H1 (cell line): ENCODE data around the gene CAP1. TPM values are rescaled to one million over a fixed set of nuclear protein-coding genes. Genes with fewer than 3 reads are reported as not detected.
A peak's percentile ranks its signal among the peaks of the same experiment; 100 is the strongest.

Experiments used
- CTCF ChIA-PET: fragments of 300-600 bp; sonication (Branson Sonifier 250); formaldehyde crosslinking; loops from one replicate; lab custom pipeline; 2021; ENCODE audit not compliant: partially characterized antibody; lab: Charles Lee
- POLR2A ChIA-PET: fragments of 300-600 bp; sonication (Branson Sonifier 250); formaldehyde crosslinking; loops from one replicate; lab custom pipeline; 2021; ENCODE audit warnings: inconsistent platforms; ENCODE audit not compliant: partially characterized antibody; lab: Charles Lee
- DNase-seq, 2 experiments: peaks; one replicate each; pipeline versions ENCODE4 v3.0.0 to v3.0.0-alpha.2; 2010 to 2022; ENCODE audit warnings: low spot score in 2 of 2, low read depth in 1 of 2, mixed read lengths in 1 of 2
- FAIRE-seq: peaks from 2 replicates; lab custom pipeline; 2011; peaks lifted over from hg19 to GRCh38; lab: Jason Lieb, UNC
- H2AFZ ChIP-seq: 2 replicates; pipeline ENCODE4 v1.8.1; 2012; ENCODE audit warnings: low read length, inconsistent platforms
- H2AK5ac ChIP-seq: 2 replicates; pipeline ENCODE4 v1.6.1; 2013; ENCODE audit warnings: low read depth, low read length
- H2BK120ac ChIP-seq: replicated peaks from 2 replicates; pipeline ENCODE3; 2013; ENCODE audit warnings: low read depth, low read length, inconsistent platforms
- H2BK12ac ChIP-seq: 2 replicates; pipeline ENCODE4 v1.6.1; 2013; ENCODE audit warnings: low read depth, low read length
- H2BK15ac ChIP-seq: 2 replicates; pipeline ENCODE4 v1.6.1; 2013; ENCODE audit warnings: low read length
- H2BK20ac ChIP-seq: 2 replicates; pipeline ENCODE4 v1.6.1; 2013; ENCODE audit warnings: low read length
- H2BK5ac ChIP-seq: 2 replicates; pipeline ENCODE4 v1.6.1; 2013; ENCODE audit warnings: low read depth, low read length
- H3K14ac ChIP-seq: 2 replicates; pipeline ENCODE4 v1.6.1; 2013; ENCODE audit warnings: inconsistent platforms; ENCODE audit not compliant: insufficient read length
- H3K18ac ChIP-seq: 2 replicates; pipeline ENCODE4 v1.6.1; 2013; ENCODE audit warnings: low read length; ENCODE audit errors: extremely low read depth
- H3K23ac ChIP-seq: 2 replicates; pipeline ENCODE4 v1.6.1; 2013; ENCODE audit warnings: inconsistent platforms; ENCODE audit not compliant: insufficient read length
- H3K23me2 ChIP-seq: 2 replicates; pipeline ENCODE4 v1.6.1; 2013; ENCODE audit warnings: low read depth, low read length
- H3K27ac ChIP-seq: 2 replicates; pipeline ENCODE4 v1.6.1; 2011; ENCODE audit warnings: low read depth, low read length, inconsistent platforms
- H3K27me3 ChIP-seq, 4 experiments: replicated peaks in 1 of 4; 1 replicate in 1 of 4; 2 replicates in 3 of 4; pipeline versions ENCODE4 v1.6.1 to v1.8.1; 2011 to 2013; ENCODE audit warnings: low read length in 3 of 4, mild to moderate bottlenecking in 3 of 4, inconsistent platforms in 2 of 4, mixed read lengths in 2 of 4, moderate library complexity in 1 of 4; ENCODE audit not compliant: control insufficient read depth in 3 of 4, insufficient read depth in 3 of 4; ENCODE audit errors: extremely low read depth in 1 of 4
- H3K36me3 ChIP-seq, 4 experiments: 2 replicates each; pipeline versions ENCODE4 v1.6.1 to v1.8.1; 2011 to 2013; ENCODE audit warnings: mild to moderate bottlenecking in 4 of 4, low read length in 3 of 4, moderate library complexity in 2 of 4, control low read depth in 1 of 4, inconsistent platforms in 1 of 4; ENCODE audit not compliant: insufficient read depth in 4 of 4, control insufficient read depth in 2 of 4
- H3K4ac ChIP-seq: replicated peaks from 2 replicates; pipeline ENCODE3; 2013; ENCODE audit warnings: low read length, low read depth, mixed read lengths, inconsistent platforms; ENCODE audit not compliant: insufficient read length
- H3K4me1 ChIP-seq, 4 experiments: replicated peaks in 1 of 4; 1 replicate in 1 of 4; 2 replicates in 3 of 4; pipeline versions ENCODE4 v1.6.1 to v1.8.1; 2011 to 2013; ENCODE audit warnings: low read length in 3 of 4, inconsistent platforms in 2 of 4, mixed read lengths in 1 of 4; ENCODE audit not compliant: insufficient read depth in 4 of 4, control insufficient read depth in 3 of 4
- H3K4me2 ChIP-seq, 2 experiments: 2 replicates each; pipeline versions ENCODE4 v1.6.1 to v1.8.1; 2011 to 2013; ENCODE audit warnings: low read depth in 2 of 2, low read length in 2 of 2, control low read depth in 1 of 2, inconsistent platforms in 1 of 2, mild to moderate bottlenecking in 1 of 2; ENCODE audit not compliant: insufficient read depth in 1 of 2
- H3K4me3 ChIP-seq, 4 experiments: fragments of 200-600, 300-600 bp in 1 of 4; sonication (generic), shearing (Covaris generic), sonication (Bioruptor Twin) in 1 of 4; 2 replicates each; pipeline versions ENCODE4 v1.5.1 to v1.8.1; 2011 to 2016; ENCODE audit warnings: low read length in 4 of 4, low read depth in 3 of 4, control low read depth in 2 of 4, inconsistent platforms in 2 of 4, mild to moderate bottlenecking in 2 of 4, mixed read lengths in 1 of 4, moderate library complexity in 1 of 4; ENCODE audit not compliant: insufficient read depth in 2 of 4; ENCODE audit errors: extremely low read depth in 1 of 4
- H3K56ac ChIP-seq: replicated peaks from 2 replicates; pipeline ENCODE3; 2013; ENCODE audit warnings: low read depth, mild to moderate bottlenecking, mixed read lengths, low read length, inconsistent platforms; ENCODE audit not compliant: insufficient read length
- H3K79me1 ChIP-seq: 2 replicates; pipeline ENCODE4 v1.6.1; 2013; ENCODE audit warnings: low read depth, low read length, control low read depth
- H3K79me2 ChIP-seq, 2 experiments: 2 replicates each; pipeline versions ENCODE4 v1.6.1 to v1.8.1; 2012 to 2013; ENCODE audit warnings: low read length in 2 of 2, mild to moderate bottlenecking in 2 of 2, inconsistent platforms in 1 of 2; ENCODE audit not compliant: insufficient read depth in 2 of 2, control insufficient read depth in 1 of 2
- H3K9ac ChIP-seq, 4 experiments: replicated peaks in 1 of 4; 1 replicate in 1 of 4; 2 replicates in 3 of 4; pipeline versions ENCODE4 v1.6.1 to v1.8.1; 2011 to 2013; ENCODE audit warnings: low read depth in 3 of 4, low read length in 3 of 4, control low read depth in 2 of 4, mild to moderate bottlenecking in 2 of 4, moderate library complexity in 2 of 4, inconsistent platforms in 1 of 4; ENCODE audit errors: extremely low read depth in 1 of 4
- H3K9me3 ChIP-seq, 2 experiments: 2 replicates each; pipeline versions ENCODE4 v1.6.1 to v1.8.1; 2012 to 2013; ENCODE audit warnings: mild to moderate bottlenecking in 2 of 2, moderate library complexity in 2 of 2, control low read depth in 1 of 2, inconsistent platforms in 1 of 2, low read depth in 1 of 2, low read length in 1 of 2, mixed read lengths in 1 of 2; ENCODE audit not compliant: insufficient read depth in 2 of 2
- H4K20me1 ChIP-seq, 2 experiments: replicated peaks in 1 of 2; 2 replicates each; pipeline versions ENCODE3 to v1.8.1; 2011 to 2013; ENCODE audit warnings: inconsistent platforms in 2 of 2, low read length in 2 of 2, mild to moderate bottlenecking in 1 of 2; ENCODE audit not compliant: insufficient read depth in 2 of 2, control insufficient read depth in 1 of 2
- H4K5ac ChIP-seq: 2 replicates; pipeline ENCODE4 v1.6.1; 2013; ENCODE audit warnings: low read length, low read depth, mixed read lengths, inconsistent platforms; ENCODE audit not compliant: insufficient read length
- H4K8ac ChIP-seq: 2 replicates; pipeline ENCODE4 v1.8.0; 2013; ENCODE audit warnings: mild to moderate bottlenecking, moderate library complexity, low read length, inconsistent platforms; ENCODE audit not compliant: insufficient read depth; ENCODE audit errors: extremely low read depth
- H4K91ac ChIP-seq: replicated peaks from 2 replicates; pipeline ENCODE3; 2013; ENCODE audit warnings: low read length, mixed read lengths, inconsistent platforms; ENCODE audit not compliant: insufficient read length
- EGR1 ChIP-seq: IDR thresholded peaks from 2 replicates; pipeline ENCODE4 v1.6.1; 2011; ENCODE audit warnings: low read depth, low read length, borderline replicate concordance
- USF2 ChIP-seq: IDR thresholded peaks from 2 replicates; pipeline ENCODE4 v1.6.1; 2011; ENCODE audit warnings: low read length, improper control_type of control experiment
- WGBS, 2 experiments: shearing (Covaris generic) in 1 of 2; methylation state at CpG; one replicate each; pipeline versions ENCODE4 v1.1.6 to v1.1.7; 2013 to 2015; ENCODE audit warnings: low lambda C conversion rate in 2 of 2, mixed read lengths in 2 of 2, inconsistent platforms in 1 of 2, low coverage in 1 of 2, missing lambda C conversion rate in 1 of 2; ENCODE audit not compliant: insufficient replicate concordance in 2 of 2, insufficient coverage in 1 of 2, insufficient read length in 1 of 2; ENCODE audit errors: extremely low coverage in 1 of 2, missing lambda C conversion rate in 1 of 2; 5-methylcytosine and 5-hydroxymethylcytosine counted together
- long read RNA-seq, 2 experiments: library from RNA in 1 of 2; library from capped mRNA in 1 of 2; stranded (forward); transcript quantifications; one replicate each; pipeline ENCODE4 v2.0.0, GENCODE V29; 2021; ENCODE audit warnings: inconsistent platforms in 1 of 2
- polyA minus RNA-seq, 3 experiments: library from RNA; depleted of rRNA, polyadenylated mRNA; stranded (reverse); fragments of >200 nt; gene quantifications; 1 replicate in 2 of 3; 2 replicates in 1 of 3; pipeline ENCODE4 v1.2.3, GENCODE V29; 2011
- polyA plus RNA-seq, 7 experiments: library from polyadenylated mRNA; depleted of rRNA in 3 of 7; stranded (reverse) in 5 of 7; unstranded in 2 of 7; fragments of >200 nt in 5 of 7; fragments of 200-250 nt in 2 of 7; gene quantifications; 1 replicate in 5 of 7; 2 replicates in 1 of 7; 4 replicates in 1 of 7; pipeline versions ENCODE4 v1.2.1 to v1.2.3, GENCODE V29; 2011 to 2013; ENCODE audit warnings: missing spikeins in 2 of 7, mixed read lengths in 2 of 7
- total RNA-seq: library from RNA; stranded (reverse); fragmentation: NEBNext Ultra II Directional; extraction: Animal tissue kit (Norgen Biotek cat#: 25700); gene quantifications from 2 replicates; pipeline ENCODE4 v1.2.1, GENCODE V29; 2021

CAP1 gene
- total RNA-seq (274 and 295 TPM in 2 replicates), polyA plus RNA-seq (2011; rRNA removed) (94.5 and 140 TPM in 2 replicates), polyA minus RNA-seq (2011; rRNA and poly(A)+ RNA removed) (180 and 198 TPM in 2 replicates)
- 156 TPM for polyA plus RNA-seq (2011; cell fraction: cytosol; rRNA removed)
- 89.4 TPM for polyA plus RNA-seq (2011; cell fraction: nucleus; rRNA removed)
- polyA plus RNA-seq (2012, experiment 1 of 2) = 209 to 252 TPM (median 215 TPM) in 4 replicates
- polyA plus RNA-seq (2012, experiment 2 of 2) = 43.4 TPM
- 215 TPM for polyA plus RNA-seq (2013, experiment 1 of 2)
- 209 TPM for polyA plus RNA-seq (2013, experiment 2 of 2)
- 93.9 TPM for polyA minus RNA-seq (2011; cell fraction: cytosol; rRNA and poly(A)+ RNA removed)
- 77.0 TPM for polyA minus RNA-seq (2011; cell fraction: nucleus; rRNA and poly(A)+ RNA removed)
- long read RNA-seq, experiment 1, transcript CAP1-202 (13 exons, 1,496 nt) = minor isoform, 6 of 240 reads
- long read RNA-seq, experiment 1, transcript CAP1-206 (13 exons, 2,217 nt) = minor isoform, 16 of 240 reads
- long read RNA-seq, experiment 1, transcript CAP1-219 (2 exons, 744 nt) = minor isoform, 7 of 240 reads
- long read RNA-seq, experiment 1, transcript CAP1-217 (5 exons, 856 nt) = major isoform, 20 of 240 reads
- long read RNA-seq, experiment 1, partial matches to known transcripts = 99 of 240 reads
- long read RNA-seq, experiment 1, other reads (novel, unspliced or antisense) = 82 of 240 reads
- long read RNA-seq, experiment 2, transcript CAP1-203 (13 exons, 3,105 nt) = minor isoform, 21 of 280 reads
- long read RNA-seq, experiment 2, transcript CAP1-206 (13 exons, 2,217 nt) = major isoform, 36 of 280 reads
- long read RNA-seq, experiment 2, transcript CAP1-202 (13 exons, 1,496 nt) = minor isoform, 15 of 280 reads
- long read RNA-seq, experiment 2, partial matches to known transcripts = 174 of 280 reads
- long read RNA-seq, experiment 2, other reads (novel, unspliced or antisense) = 27 of 280 reads

GRCh38 chr1:40040511-40041465, at the start of gene CAP1:
Gene CAP1, plus strand, starts transcription at chr1:40040729. Its CDS starts 18,618 bp downstream, at chr1:40059347.
- Histone ChIP-seq H3K4me1 (peaks cover 3 to 7% (median 3%) of the 10 kb centered on the region in 4 experiments; a peak in 4 of 7 replicates), H2AFZ (no peak within 1 kb of the TSS; the same call in 1 of the 2 replicates), H4K91ac (peak within 1 kb of the TSS; percentile 95), H2BK15ac (peak within 1 kb of the TSS; percentile 72; the same call in 1 of the 2 replicates), H3K36me3 (peaks cover 0 to 4% (median 0%) of the 10 kb centered on the region in 4 experiments; a peak in 2 of 8 replicates), H3K27ac (peak within 1 kb of the TSS; percentile 96), H3K9me3 (no peaks in the 10 kb centered on the region), H4K8ac (peak within 1 kb of the TSS; percentile 95), H3K4me3 (peak within 1 kb of the TSS; percentile 79 to 99 (median 93)), H2BK20ac (no peak within 1 kb of the TSS), H3K9ac (peak within 1 kb of the TSS; percentile 92 to 99 (median 94)), H2BK120ac (no peak within 1 kb of the TSS), H3K79me2 (peaks cover 22 to 49% of the 10 kb centered on the region in 2 experiments), H4K20me1 (peaks cover 0 to 12% of the 10 kb centered on the region in 2 experiments), H2AK5ac (peak within 1 kb of the TSS; percentile 46; the same call in 1 of the 2 replicates), H3K4me2 (peak within 1 kb of the TSS; percentile 80 to 85), H4K5ac (peak within 1 kb of the TSS; percentile 82), H3K27me3 (no peaks in the 10 kb centered on the region), H3K14ac (no peak within 1 kb of the TSS), H2BK12ac (peak within 1 kb of the TSS; percentile 95), H2BK5ac (peak within 1 kb of the TSS; percentile 98), H3K23me2 (peaks cover 4% of the 10 kb centered on the region), H3K56ac (peak within 1 kb of the TSS; percentile 69), H3K18ac (peak within 1 kb of the TSS; percentile 99), H3K23ac (no peak within 1 kb of the TSS), H3K4ac (peak within 1 kb of the TSS; percentile 96), H3K79me1 (peaks cover 5% of the 10 kb centered on the region)
- FAIRE-seq (no peak), DNase-seq (peak; percentile 97 to 99)
- POLR2A ChIA-PET = interaction anchor here (0.6 to 2.8 kb wide), 39 partner anchors 8 to 651 kb away, joined by 3 to 17 read pairs (median 5); partner anchors contain the start of genes MYCL, NFYC, ZFP69B and ZMPSTE24
- CTCF ChIA-PET = interaction anchor here (0.7 to 1.6 kb wide), 3 partner anchors 16 to 63 kb away, joined by 3 to 5 read pairs (median 3); no protein-coding TSS in a partner anchor
- 3% methylated on average over 58 of the region's 65 CpGs; no CpG with 5 or more reads in 1 of the 2 experiments for WGBS, 2 experiments
- peak; percentile 42; the same call in 1 of the 2 replicates for TF ChIP-seq USF2
- TF ChIP-seq EGR1 = no peak
